SK-N-SH treated with all-trans-retinoic acid at 6 μM for 48 hours (cell line): Measurements from ENCODE around the gene PGM1.

Experiments used
- ATAC-seq: fragments of 200-7000 bp; cut with Tn5 transposase; 3 replicates; pipeline ENCODE4 v1.9.1; 2020; ENCODE audit warnings: mild to moderate bottlenecking, moderate library complexity
- ARNTL ChIP-seq: fragments of 450-650 bp; formaldehyde crosslinking; IDR thresholded peaks from 2 replicates; pipeline ENCODE4 v1.5.0; 2020; ENCODE audit warnings: low read depth, mild to moderate bottlenecking, moderate library complexity, borderline replicate concordance
- BACH2 ChIP-seq: fragments of 250-450 bp; sonication (Bioruptor Pico); IDR thresholded peaks from 2 replicates; pipeline ENCODE4 v1.9.0; 2021; ENCODE audit warnings: mild to moderate bottlenecking, borderline replicate concordance
- CREB5 ChIP-seq: fragments of 250-450 bp; sonication (Bioruptor Pico); IDR thresholded peaks from 2 replicates; pipeline ENCODE4 v1.5.1; 2020; ENCODE audit warnings: low read depth, mild to moderate bottlenecking, moderate library complexity
- CSRNP3 ChIP-seq: fragments of 250-450 bp; sonication (Bioruptor Pico); IDR thresholded peaks from 2 replicates; pipeline ENCODE4 v1.5.1; 2021; ENCODE audit warnings: mild to moderate bottlenecking, moderate library complexity
- ESRRG ChIP-seq: fragments of 250-450 bp; sonication (Bioruptor Pico); IDR thresholded peaks from 2 replicates; pipeline ENCODE4 v1.6.1; 2021; ENCODE audit warnings: mild to moderate bottlenecking
- GLIS3 ChIP-seq: fragments of 250-450 bp; sonication (Bioruptor Pico); IDR thresholded peaks from 2 replicates; pipeline ENCODE4 v1.5.0; 2020; ENCODE audit warnings: mild to moderate bottlenecking, moderate library complexity
- ISL1 ChIP-seq: fragments of 250-450 bp; sonication (Bioruptor Pico); IDR thresholded peaks from 2 replicates; pipeline ENCODE4 v2.1.2; 2022; ENCODE audit warnings: mild to moderate bottlenecking, moderate library complexity
- OSR1 ChIP-seq: fragments of 250-450 bp; sonication (Bioruptor Pico); IDR thresholded peaks from 2 replicates; pipeline ENCODE4 v1.8.0; 2022; ENCODE audit warnings: moderate library complexity, mild to moderate bottlenecking, inconsistent platforms
- POU6F1 ChIP-seq: fragments of 250-450 bp; sonication (Bioruptor Pico); IDR thresholded peaks from 2 replicates; pipeline ENCODE4 v1.8.0; 2021; ENCODE audit warnings: low read depth, mild to moderate bottlenecking, moderate library complexity, borderline replicate concordance
- PPARA ChIP-seq: fragments of 250-450 bp; sonication (Bioruptor Pico); IDR thresholded peaks from 2 replicates; pipeline ENCODE4 v1.5.0; 2020; ENCODE audit warnings: mild to moderate bottlenecking, borderline replicate concordance
- RARB ChIP-seq: fragments of 250-450 bp; sonication (Bioruptor Pico); IDR thresholded peaks from 2 replicates; pipeline ENCODE4 v1.8.0; 2021; ENCODE audit warnings: mild to moderate bottlenecking, moderate library complexity
- SNAI2 ChIP-seq: fragments of 250-450 bp; sonication (Bioruptor Pico); IDR thresholded peaks from 2 replicates; pipeline ENCODE4 v1.5.0; 2020; ENCODE audit warnings: mild to moderate bottlenecking, moderate library complexity
- TCF4 ChIP-seq: fragments of 250-450 bp; sonication (Bioruptor Pico); IDR thresholded peaks from 2 replicates; pipeline ENCODE4 v1.8.0; 2021; ENCODE audit warnings: mild to moderate bottlenecking, moderate library complexity, borderline replicate concordance
- TOX ChIP-seq: fragments of 250-450 bp; sonication (Bioruptor Pico); IDR thresholded peaks from 2 replicates; pipeline ENCODE4 v1.8.0; 2021; ENCODE audit warnings: mild to moderate bottlenecking, moderate library complexity, borderline replicate concordance
- TSHZ2 ChIP-seq: fragments of 250-450 bp; sonication (Bioruptor Pico); IDR thresholded peaks from 2 replicates; pipeline ENCODE4 v1.5.0; 2020; ENCODE audit warnings: mild to moderate bottlenecking, moderate library complexity
- ZC3H10 ChIP-seq: fragments of 250-450 bp; sonication (Bioruptor Pico); IDR thresholded peaks from 2 replicates; pipeline ENCODE4 v1.5.1; 2021; ENCODE audit warnings: mild to moderate bottlenecking, moderate library complexity
- ZFP3 ChIP-seq: fragments of 250-450 bp; sonication (Bioruptor Pico); IDR thresholded peaks from 2 replicates; pipeline ENCODE4 v1.5.0; 2020; ENCODE audit warnings: mild to moderate bottlenecking, moderate library complexity
- ZFP30 ChIP-seq: fragments of 450-650 bp; formaldehyde crosslinking; IDR thresholded peaks from 2 replicates; pipeline ENCODE4 v1.5.0; 2022; ENCODE audit warnings: mild to moderate bottlenecking, moderate library complexity
- ZNF70 ChIP-seq: fragments of 450-650 bp; formaldehyde crosslinking; IDR thresholded peaks from 2 replicates; pipeline ENCODE4 v1.5.0; 2020; ENCODE audit warnings: mild to moderate bottlenecking, moderate library complexity
- ZNF8 ChIP-seq: fragments of 450-650 bp; formaldehyde crosslinking; IDR thresholded peaks from 2 replicates; pipeline ENCODE4 v1.5.0; 2020; ENCODE audit warnings: mild to moderate bottlenecking, moderate library complexity

Gene PGM1

GRCh38 chr1:63615768-63616420 lies 22.7 kb downstream of the PGM1 start:
- no peak for TF ChIP-seq POU6F1 (CRISPR knock-in tag)
- no peak for TF ChIP-seq BACH2 (CRISPR knock-in tag)
- no peak for TF ChIP-seq ISL1
- no peak for TF ChIP-seq ZNF8
- no peak for TF ChIP-seq TCF4 (CRISPR knock-in tag)
- no peak for TF ChIP-seq PPARA (CRISPR knock-in tag)
- TF ChIP-seq ZC3H10 (CRISPR knock-in tag) = no peak
- TF ChIP-seq CREB5 (CRISPR knock-in tag) = no peak
- TF ChIP-seq ARNTL (CRISPR knock-in tag) = no peak
- no peak for TF ChIP-seq CSRNP3 (CRISPR knock-in tag)
- no peak for TF ChIP-seq SNAI2 (CRISPR knock-in tag)
- TF ChIP-seq GLIS3 = no peak
- TF ChIP-seq TSHZ2 = no peak
- no peak for TF ChIP-seq ZNF70 (CRISPR knock-in tag)
- TF ChIP-seq RARB = no peak

GRCh38 chr1:63617450-63617849 lies 24.2 kb downstream of the PGM1 start:
- no peak for ATAC-seq
- TF ChIP-seq ZNF70 (CRISPR knock-in tag) (no peak), ZFP30 (CRISPR knock-in tag) (no peak), ZNF8 (no peak), ZFP3 (no peak), OSR1 (no peak), PPARA (CRISPR knock-in tag) (no peak), ISL1 (no peak), TSHZ2 (no peak), TCF4 (CRISPR knock-in tag) (no peak), SNAI2 (CRISPR knock-in tag) (no peak)

More at GRCh38 chr1:63615768-63616420, 22.7 kb downstream of the PGM1 start:
- ATAC-seq = peak; percentile 83

- peak; percentile 57 for ATAC-seq
These were observed 24.8 kb downstream of the PGM1 start for GRCh38 chr1:63618011-63618410.

More at GRCh38 chr1:63618011-63618410, 24.8 kb downstream of the PGM1 start:
- TF ChIP-seq ZFP3 = no peak
- no peak for TF ChIP-seq ESRRG (CRISPR knock-in tag)
- TF ChIP-seq TCF4 (CRISPR knock-in tag) = no peak
- no peak for TF ChIP-seq ARNTL (CRISPR knock-in tag)
- TF ChIP-seq ZFP30 (CRISPR knock-in tag) = no peak
- no peak; the same call in none of the 2 replicates for TF ChIP-seq ISL1
- no peak for TF ChIP-seq POU6F1 (CRISPR knock-in tag)
- no peak for TF ChIP-seq ZC3H10 (CRISPR knock-in tag)
- no peak for TF ChIP-seq BACH2 (CRISPR knock-in tag)
- no peak for TF ChIP-seq SNAI2 (CRISPR knock-in tag)
- TF ChIP-seq TOX (CRISPR knock-in tag) = no peak
